ENCODE measurements around the gene MLF2. TPM values are rescaled to one million over a fixed set of nuclear protein-coding genes. Genes with fewer than 3 reads are reported as not detected.

MLF2 gene
- total and polyA plus RNA-seq, 2 of the 13 experiments (the other 11 are each of a cell fraction or from before 2014, with no cell fraction given) = 88.1 to 167 TPM

- TF ChIP-seq HCFC1 (IDR thresholded peaks at IDR 0.05; ENCODE audit: low read depth, low read length) (no peak), BCL3 (CRISPR knock-in tag; IDR thresholded peaks at IDR 0.05) (0 out of 2 replicates have a peak, but pooled peaks have one; percentile 25), RARA (CRISPR knock-in tag; IDR thresholded peaks at IDR 0.05) (no peak), RFXANK (CRISPR knock-in tag; IDR thresholded peaks at IDR 0.05) (peak; percentile 99), AGO2 (optimal IDR thresholded peaks at IDR 0.05; ENCODE audit: low read depth, low read length) (no peak), LCORL (IDR thresholded peaks at IDR 0.05) (no peak), LCORL (CRISPR knock-in tag; IDR thresholded peaks at IDR 0.05) (peak; percentile 53), ZNF773 (CRISPR knock-in tag; IDR thresholded peaks at IDR 0.05; ENCODE audit: borderline replicate concordance) (no peak), MYC (CRISPR knock-in tag; IDR thresholded peaks at IDR 0.05; ENCODE audit: borderline replicate concordance) (peak; percentile 48; the same call in 1 of the 2 replicates), ZNF563 (CRISPR knock-in tag; IDR thresholded peaks at IDR 0.05) (no peak), ZNF501 (CRISPR knock-in tag; IDR thresholded peaks at IDR 0.05) (no peak), ATF7-NPFF (CRISPR knock-in tag; IDR thresholded peaks at IDR 0.05; ENCODE audit: low read depth) (no peak), HOXD1 (CRISPR knock-in tag; IDR thresholded peaks at IDR 0.05) (no peak), CBX5 (CRISPR knock-in tag; IDR thresholded peaks at IDR 0.05; ENCODE audit: borderline replicate concordance) (no peak), TOE1 (CRISPR knock-in tag; IDR thresholded peaks at IDR 0.05) (no peak), KDM5A (IDR thresholded peaks at IDR 0.05; ENCODE audit: borderline replicate concordance, low read length) (no peak), ZNF691 (CRISPR knock-in tag; IDR thresholded peaks at IDR 0.05; ENCODE audit: borderline replicate concordance, low read depth) (no peak), SMARCC2 (IDR thresholded peaks at IDR 0.05) (no peak), SP1 (IDR thresholded peaks at IDR 0.05) (no peak), SP1 (CRISPR knock-in tag; IDR thresholded peaks at IDR 0.05) (peak; percentile 6; the same call in 1 of the 2 replicates), ARID2 (CRISPR knock-in tag; IDR thresholded peaks at IDR 0.05; ENCODE audit: borderline replicate concordance) (no peak), SP4 (CRISPR knock-in tag; IDR thresholded peaks at IDR 0.05) (peak; percentile 58; the same call in 1 of the 2 replicates), XRCC5 (optimal IDR thresholded peaks at IDR 0.05; ENCODE audit: low read length) (peak; percentile 46), SKIL (CRISPR knock-in tag; IDR thresholded peaks at IDR 0.05; ENCODE audit: borderline replicate concordance) (no peak), TIGD3 (CRISPR knock-in tag; IDR thresholded peaks at IDR 0.05; ENCODE audit: borderline replicate concordance) (no peak), SNAPC2 (CRISPR knock-in tag; IDR thresholded peaks at IDR 0.05) (0 out of 2 replicates have a peak, but pooled peaks have one; percentile 3), NAIF1 (CRISPR knock-in tag; IDR thresholded peaks at IDR 0.05; ENCODE audit: borderline replicate concordance) (no peak)
Measured at GRCh38 chr12:6764011-6764828, 11.3 kb upstream of the MLF2 start (continued).
